Measurements from ENCODE around the gene NTM. TPM values are rescaled to one million over a fixed set of nuclear protein-coding genes. Genes with fewer than 3 reads are reported as not detected.

The NTM gene
- total and polyA plus RNA-seq, 2 of the 8 experiments (the other 6 are each of a cell fraction or from before 2014, with no cell fraction given) = 13.4 to 20.0 TPM

GRCh38 chr11:131976021-131976420 lies 605.6 kb downstream of the NTM start:
- Histone ChIP-seq H3K9me3 (ENCODE audit: insufficient read depth in 2 of 2, low read depth in 1 of 2, low read length in 1 of 2) (no peaks in the 10 kb centered on the region), H4K91ac (replicated peaks; ENCODE audit: insufficient read length, low read length) (no peak overlapping the region), H3K56ac (replicated peaks; ENCODE audit: insufficient read length, low read depth, low read length) (no peak overlapping the region), H4K8ac (ENCODE audit: extremely low read depth, insufficient read depth, low read length) (no peak overlapping the region), H2AFZ (ENCODE audit: low read length) (no peak overlapping the region), H2BK15ac (ENCODE audit: low read length) (no peak overlapping the region), H3K14ac (ENCODE audit: insufficient read length) (no peak overlapping the region), H3K4ac (replicated peaks; ENCODE audit: insufficient read length, low read depth, low read length) (no peak overlapping the region), H3K18ac (ENCODE audit: extremely low read depth, low read length) (no peak overlapping the region), H2BK5ac (ENCODE audit: low read depth, low read length) (no peak overlapping the region; the same call in 1 of the 2 replicates), H3K4me1 (replicated peaks in 1 of 4; ENCODE audit: control insufficient read depth in 3 of 4, insufficient read depth in 4 of 4, low read length in 3 of 4) (peaks cover under 1 to 27% (median 18%) of the 10 kb centered on the region in 4 experiments; a peak in 6 of 7 replicates), H3K36me3 (ENCODE audit: control insufficient read depth in 2 of 4, insufficient read depth in 4 of 4, low read length in 3 of 4) (no peaks in the 10 kb centered on the region), H3K23ac (ENCODE audit: insufficient read length) (no peak overlapping the region), H4K20me1 (replicated peaks in 1 of 2; ENCODE audit: control insufficient read depth in 1 of 2, insufficient read depth in 2 of 2, low read length in 2 of 2) (no peaks in the 10 kb centered on the region), H3K79me2 (ENCODE audit: control insufficient read depth in 1 of 2, insufficient read depth in 2 of 2, low read length in 2 of 2) (no peaks in the 10 kb centered on the region), H4K5ac (ENCODE audit: insufficient read length, low read depth, low read length) (no peak overlapping the region), H2BK20ac (ENCODE audit: low read length) (peak overlapping the region; percentile 72; the same call in 1 of the 2 replicates), H2BK12ac (ENCODE audit: low read depth, low read length) (0 out of 2 replicates have a peak overlapping the region, but pooled peaks have one; percentile 42), H2BK120ac (replicated peaks; ENCODE audit: low read depth, low read length) (no peak overlapping the region), H3K9ac (replicated peaks in 1 of 4; ENCODE audit: extremely low read depth in 1 of 4, low read depth in 3 of 4, low read length in 3 of 4) (no peak overlapping the region), H3K79me1 (ENCODE audit: low read depth, low read length) (no peaks in the 10 kb centered on the region), H3K4me3 (ENCODE audit: extremely low read depth in 1 of 4, insufficient read depth in 2 of 4, low read depth in 3 of 4, low read length in 4 of 4) (no peak overlapping the region), H2AK5ac (ENCODE audit: low read depth, low read length) (peak overlapping the region; percentile 17; the same call in 1 of the 2 replicates), H3K4me2 (ENCODE audit: insufficient read depth in 1 of 2, low read depth in 2 of 2, low read length in 2 of 2) (no peak overlapping the region), H3K27me3 (replicated peaks in 1 of 4; ENCODE audit: control insufficient read depth in 3 of 4, extremely low read depth in 1 of 4, insufficient read depth in 3 of 4, low read length in 3 of 4) (no peaks in the 10 kb centered on the region), H3K23me2 (ENCODE audit: low read depth, low read length) (no peaks in the 10 kb centered on the region), H3K27ac (ENCODE audit: low read depth, low read length) (no peak overlapping the region)
- TF ChIP-seq TAF7 (optimal IDR thresholded peaks at IDR 0.05; ENCODE audit: borderline replicate concordance, low read depth, low read length) (no peak), EP300 (IDR thresholded peaks at IDR 0.05; ENCODE audit: borderline replicate concordance in 1 of 2, low read depth in 2 of 2, low read length in 2 of 2) (no peak), MAFK (IDR thresholded peaks at IDR 0.05; ENCODE audit: low read depth, low read length) (no peak)
- DNase-seq (ENCODE audit: low read depth in 1 of 2, low spot score in 2 of 2) (no peak), FAIRE-seq (no peak)
- ChIA-PET POLR2A (ENCODE audit: partially characterized antibody) (no interaction called here), CTCF (ENCODE audit: partially characterized antibody) (no interaction called here)
- WGBS, 2 experiments (ENCODE audit: extremely low coverage in 1 of 2, insufficient coverage in 1 of 2, insufficient read length in 1 of 2, insufficient replicate concordance in 2 of 2, low coverage in 1 of 2, low lambda C conversion rate in 2 of 2, missing lambda C conversion rate in 1 of 2) = 92% methylated on average over 3 of the region's 3 CpGs; no CpG with 5 or more reads in 1 of the 2 experiments
